H9 (cell line): Measurements from ENCODE around the gene PLCL1. TPM values are rescaled to one million over a fixed set of nuclear protein-coding genes. Genes with fewer than 3 reads are reported as not detected.

ENCODE experiments used
- DNase-seq: peaks from one replicate; pipeline ENCODE4 v3.0.0-alpha.2; 2017
- H2AFZ ChIP-seq: one replicate; pipeline ENCODE4 v1.6.1; 2013; ENCODE audit warnings: mild to moderate bottlenecking, low read length, control low read depth, moderate library complexity
- H2AK5ac ChIP-seq: 2 replicates; pipeline ENCODE4 v1.6.1; 2013; ENCODE audit warnings: low read length, control low read depth, mixed read lengths; ENCODE audit not compliant: insufficient read length
- H2BK120ac ChIP-seq: one replicate; pipeline ENCODE4 v1.6.1; 2013; ENCODE audit warnings: low read depth, mild to moderate bottlenecking, low read length, control low read depth, inconsistent platforms; ENCODE audit not compliant: poor library complexity, severe bottlenecking
- H2BK12ac ChIP-seq: 2 replicates; pipeline ENCODE4 v1.6.1; 2013; ENCODE audit warnings: low read length, control low read depth, mixed read lengths, low read depth; ENCODE audit not compliant: insufficient read length
- H2BK15ac ChIP-seq: 2 replicates; pipeline ENCODE4 v1.6.1; 2013; ENCODE audit warnings: low read depth, low read length, control low read depth
- H2BK20ac ChIP-seq: one replicate; pipeline ENCODE4 v1.6.1; 2013; ENCODE audit warnings: low read depth, mild to moderate bottlenecking, low read length, control low read depth, inconsistent platforms; ENCODE audit not compliant: poor library complexity, severe bottlenecking
- H2BK5ac ChIP-seq: 2 replicates; pipeline ENCODE4 v1.6.1; 2013; ENCODE audit warnings: low read length, control low read depth, mixed read lengths; ENCODE audit not compliant: insufficient read length
- H3K14ac ChIP-seq: 2 replicates; pipeline ENCODE4 v1.6.1; 2013; ENCODE audit warnings: low read length, control low read depth; ENCODE audit not compliant: insufficient read depth
- H3K18ac ChIP-seq: 2 replicates; pipeline ENCODE4 v1.6.1; 2013; ENCODE audit warnings: low read depth, mild to moderate bottlenecking, mixed read lengths, low read length, control low read depth; ENCODE audit not compliant: insufficient read length
- H3K23ac ChIP-seq: 2 replicates; pipeline ENCODE4 v1.6.1; 2013; ENCODE audit warnings: low read length, control low read depth, mixed read lengths, low read depth; ENCODE audit not compliant: insufficient read length
- H3K23me2 ChIP-seq: 2 replicates; pipeline ENCODE4 v1.6.1; 2013; ENCODE audit warnings: low read depth, mild to moderate bottlenecking, mixed read lengths, low read length, control low read depth; ENCODE audit not compliant: insufficient read length, poor library complexity, severe bottlenecking
- H3K27ac ChIP-seq: 2 replicates; pipeline ENCODE4 v1.5.1; 2013; ENCODE audit warnings: low read length, control low read depth, mixed read lengths, low read depth; ENCODE audit not compliant: insufficient read length
- H3K27me3 ChIP-seq: 2 replicates; pipeline ENCODE4 v1.6.1; 2013; ENCODE audit warnings: low read length, control low read depth, inconsistent platforms; ENCODE audit not compliant: insufficient read depth
- H3K4ac ChIP-seq: 2 replicates; pipeline ENCODE4 v1.6.1; 2013; ENCODE audit warnings: low read depth, mild to moderate bottlenecking, control low read depth, inconsistent platforms, low read length, moderate library complexity
- H3K4me1 ChIP-seq: 2 replicates; pipeline ENCODE4 v1.6.1; 2013; ENCODE audit warnings: low read length, control low read depth, inconsistent platforms; ENCODE audit not compliant: insufficient read depth
- H3K4me2 ChIP-seq: 2 replicates; pipeline ENCODE4 v1.6.1; 2013; ENCODE audit warnings: low read length, control low read depth, mixed read lengths; ENCODE audit not compliant: insufficient read length, insufficient read depth
- H3K56ac ChIP-seq: 2 replicates; pipeline ENCODE4 v1.6.1; 2013; ENCODE audit warnings: low read depth, mild to moderate bottlenecking, mixed read lengths, low read length, control low read depth; ENCODE audit not compliant: insufficient read length
- H3K79me1 ChIP-seq: 2 replicates; pipeline ENCODE4 v1.6.1; 2013; ENCODE audit warnings: low read depth, mild to moderate bottlenecking, moderate library complexity, low read length, control low read depth, inconsistent platforms; ENCODE audit not compliant: insufficient read depth, poor library complexity, severe bottlenecking
- H3K79me2 ChIP-seq: 2 replicates; pipeline ENCODE4 v1.6.1; 2013; ENCODE audit warnings: low read length, control low read depth, inconsistent platforms; ENCODE audit not compliant: insufficient read depth
- H3K9ac ChIP-seq: 2 replicates; pipeline ENCODE4 v1.6.1; 2013; ENCODE audit warnings: low read length, control low read depth, mixed read lengths; ENCODE audit not compliant: insufficient read length; ENCODE audit errors: extremely low read depth
- H3K9me3 ChIP-seq: one replicate; pipeline ENCODE4 v1.6.1; 2013; ENCODE audit warnings: low read depth, low read length, inconsistent platforms; ENCODE audit not compliant: control insufficient read depth
- H3T11ph ChIP-seq: one replicate; pipeline ENCODE4 v1.6.1; 2013; ENCODE audit warnings: mild to moderate bottlenecking, low read length, control low read depth, inconsistent platforms
- H4K20me1 ChIP-seq: one replicate; pipeline ENCODE4 v1.6.1; 2013; ENCODE audit not compliant: control insufficient read depth, insufficient read length, insufficient read depth
- H4K5ac ChIP-seq: 2 replicates; pipeline ENCODE4 v1.6.1; 2013; ENCODE audit warnings: low read depth, mild to moderate bottlenecking, mixed read lengths, low read length, control low read depth; ENCODE audit not compliant: insufficient read length
- H4K8ac ChIP-seq: replicated peaks from 2 replicates; pipeline ENCODE4 v1.6.1; 2013; ENCODE audit warnings: low read length, control low read depth, mixed read lengths, low read depth; ENCODE audit not compliant: insufficient read length
- H4K91ac ChIP-seq: 2 replicates; pipeline ENCODE4 v1.6.1; 2013; ENCODE audit warnings: low read depth, mild to moderate bottlenecking, moderate library complexity, mixed read lengths, low read length, control low read depth; ENCODE audit not compliant: insufficient read length
- H3K27ac Mint-ChIP-seq, 3 experiments: 2 replicates in 2 of 3; 3 replicates in 1 of 3; pipeline ENCODE4 v1.8.0; 2020 to 2021; ENCODE audit warnings: mixed read lengths in 3 of 3, mild to moderate bottlenecking in 1 of 3, moderate library complexity in 1 of 3
- H3K27me3 Mint-ChIP-seq: 2 replicates; pipeline ENCODE4 v1.8.0; 2021; ENCODE audit warnings: low read depth, mild to moderate bottlenecking, moderate library complexity, mixed read lengths
- H3K36me3 Mint-ChIP-seq, 3 experiments: 2 replicates in 2 of 3; 3 replicates in 1 of 3; pipeline ENCODE4 v1.8.0; 2020 to 2021; ENCODE audit warnings: low read depth in 3 of 3, mixed read lengths in 3 of 3; ENCODE audit not compliant: insufficient read depth in 1 of 3
- H3K4me1 Mint-ChIP-seq, 2 experiments: 2 replicates each; pipeline ENCODE4 v1.8.0; 2020; ENCODE audit warnings: mixed read lengths in 2 of 2
- H3K4me3 Mint-ChIP-seq, 2 experiments: 2 replicates in 1 of 2; 3 replicates in 1 of 2; pipeline ENCODE4 v1.8.0; 2020 to 2021; ENCODE audit warnings: mild to moderate bottlenecking in 2 of 2, mixed read lengths in 2 of 2, moderate library complexity in 1 of 2
- H3K9me3 Mint-ChIP-seq, 2 experiments: 2 replicates in 1 of 2; 3 replicates in 1 of 2; pipeline ENCODE4 v1.8.0; 2020; ENCODE audit warnings: mild to moderate bottlenecking in 2 of 2, mixed read lengths in 2 of 2, moderate library complexity in 1 of 2
- CTCF ChIP-seq: fragments of 200-600 bp; sonication (generic); conservative IDR thresholded peaks from 3 replicates; pipeline ENCODE4 v1.8.0; 2021; ENCODE audit warnings: antibody characterized with exemption, mild to moderate bottlenecking
- WGBS: extraction: QIAGEN DNeasy Blood & Tissue Kit; methylation state at CpG from one replicate; pipeline ENCODE4 v1.1.7; 2013; ENCODE audit warnings: missing lambda C conversion rate, low lambda C conversion rate, mixed read lengths; ENCODE audit not compliant: insufficient read length; ENCODE audit errors: extremely low coverage; 5-methylcytosine and 5-hydroxymethylcytosine counted together
- total RNA-seq: library from RNA; stranded (reverse); gene quantifications from 2 replicates; pipeline ENCODE4 v1.2.1, GENCODE V29; 2021

PLCL1 gene
- total RNA-seq, 1 experiment from 2014 or later, result 0.04 TPM

DNA sequence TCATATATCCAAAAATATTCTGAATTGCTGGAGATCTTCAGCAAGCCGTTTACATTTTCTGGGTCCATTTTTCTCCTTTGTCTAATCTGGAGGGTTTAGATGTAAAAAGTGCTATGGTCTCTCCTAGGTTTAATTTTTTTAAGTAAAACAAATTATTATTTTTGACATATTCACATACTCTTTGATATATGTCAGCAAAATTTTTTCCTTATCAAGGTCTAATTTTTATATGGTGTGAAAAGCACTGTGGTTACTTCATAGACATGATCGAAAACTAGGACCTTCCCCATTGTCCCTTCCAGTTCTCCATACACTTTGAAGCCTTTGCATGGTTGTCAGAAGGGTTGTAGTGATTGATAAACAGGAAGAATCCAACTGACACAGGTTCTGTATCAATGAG is 168.2 kb downstream of the PLCL1 start:
- no peak overlapping the region for H3K27ac ChIP-seq
- no peaks in the 10 kb centered on the region for H4K20me1 ChIP-seq
- no peaks in the 10 kb centered on the region for H3K9me3 ChIP-seq
- H3K4me2 ChIP-seq, result no peak overlapping the region
- no peak overlapping the region for H4K8ac ChIP-seq
- H3K79me2 ChIP-seq, result no peaks in the 10 kb centered on the region
- H4K91ac ChIP-seq, result no peak overlapping the region
- no peaks in the 10 kb centered on the region for H3K27me3 ChIP-seq
- H2AFZ ChIP-seq, result no peak overlapping the region
- no peaks in the 10 kb centered on the region for H3K79me1 ChIP-seq
- H3K23ac ChIP-seq, result no peak overlapping the region
- 0 out of 5 replicates have a peak, but pooled peaks cover 1 to 3% of the 10 kb centered on the region in 2 experiments for H3K9me3 Mint-ChIP-seq
- H3K23me2 ChIP-seq, result no peaks in the 10 kb centered on the region
- no peak overlapping the region for H3T11ph ChIP-seq
- no peak overlapping the region for H3K56ac ChIP-seq
- H2BK120ac ChIP-seq, result no peak overlapping the region
- H4K5ac ChIP-seq, result no peak overlapping the region
- no peak overlapping the region for H3K9ac ChIP-seq
- no peak overlapping the region; a peak in 2 of 7 replicates for H3K27ac Mint-ChIP-seq
- no peaks in the 10 kb centered on the region for H3K4me1 Mint-ChIP-seq
- H3K4me3 Mint-ChIP-seq, result no peak overlapping the region
- H3K4ac ChIP-seq, result no peak overlapping the region
- no peak for TF ChIP-seq CTCF
- no peak overlapping the region for H2BK5ac ChIP-seq
- H3K27me3 Mint-ChIP-seq, result no peaks in the 10 kb centered on the region; the same call in 1 of the 2 replicates
- H3K4me1 ChIP-seq, result no peaks in the 10 kb centered on the region
- H3K14ac ChIP-seq, result no peak overlapping the region
- no peak overlapping the region for H2BK12ac ChIP-seq
- H2BK15ac ChIP-seq, result no peak overlapping the region
- no peak overlapping the region for H3K18ac ChIP-seq
- H3K36me3 Mint-ChIP-seq, result no peaks in the 10 kb centered on the region
- WGBS, result no CpG with 5 or more reads among the region's 2 CpGs
- no peak overlapping the region for H2AK5ac ChIP-seq
- no peak overlapping the region for H2BK20ac ChIP-seq
- no peak for DNase-seq
